HG02870 (cell line): ENCODE data around the gene CCDC77.

Experiments used
- ATAC-seq: cut with Tn5 transposase; IDR thresholded peaks from one replicate; pipeline ENCODE4 v1.9.1; 2021; ENCODE audit warnings: mild to moderate bottlenecking, moderate library complexity; ENCODE audit not compliant: unreplicated experiment

The CCDC77 gene

GRCh38 chr12:452667-453210 lies 51.3 kb downstream of the CCDC77 start:
- no peak for ATAC-seq

DNA sequence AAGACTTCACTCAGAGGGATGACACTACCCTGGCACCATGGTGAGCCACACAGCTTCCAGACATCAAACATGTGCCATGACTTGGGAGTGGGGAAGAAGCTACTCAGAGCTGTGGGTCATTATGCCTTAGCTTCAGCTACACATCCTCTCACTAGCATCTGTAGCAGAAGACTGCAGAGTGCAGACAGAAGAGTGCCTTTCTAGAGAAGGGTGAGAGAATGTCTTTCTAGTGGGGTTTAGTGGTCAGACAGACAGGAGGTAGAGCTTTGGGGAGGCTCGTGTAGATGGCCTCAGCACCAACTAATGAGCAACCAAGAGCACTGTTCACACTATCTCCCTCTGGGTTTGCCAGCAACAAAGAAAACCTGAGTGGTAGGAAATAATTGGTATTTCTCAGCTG lies 53.4 kb downstream of the CCDC77 start:
- ATAC-seq = no peak

- no peak for ATAC-seq
Measured at GRCh38 chr12:455821-456220, 54.4 kb downstream of the CCDC77 start.

DNA sequence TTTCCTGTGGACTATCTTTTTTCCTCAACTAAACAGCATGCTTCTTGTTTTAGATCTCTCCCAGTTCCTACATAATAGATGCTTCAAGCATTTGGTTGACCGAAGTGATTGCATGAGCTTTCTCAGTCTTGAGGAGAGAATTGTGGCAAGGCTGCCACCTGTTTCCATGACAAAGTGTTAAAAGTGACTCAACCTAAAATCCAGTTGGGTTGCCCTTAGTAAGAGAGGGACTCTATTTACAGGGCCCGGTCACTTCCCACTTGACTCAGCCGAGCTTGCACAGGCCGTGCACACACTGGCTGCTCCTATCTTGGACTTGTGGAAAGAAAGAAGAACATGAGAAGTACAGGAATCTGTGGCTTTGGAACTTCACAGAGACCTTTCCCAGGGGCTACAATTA lies 56.2 kb downstream of the CCDC77 start:
- ATAC-seq = no peak

DNA sequence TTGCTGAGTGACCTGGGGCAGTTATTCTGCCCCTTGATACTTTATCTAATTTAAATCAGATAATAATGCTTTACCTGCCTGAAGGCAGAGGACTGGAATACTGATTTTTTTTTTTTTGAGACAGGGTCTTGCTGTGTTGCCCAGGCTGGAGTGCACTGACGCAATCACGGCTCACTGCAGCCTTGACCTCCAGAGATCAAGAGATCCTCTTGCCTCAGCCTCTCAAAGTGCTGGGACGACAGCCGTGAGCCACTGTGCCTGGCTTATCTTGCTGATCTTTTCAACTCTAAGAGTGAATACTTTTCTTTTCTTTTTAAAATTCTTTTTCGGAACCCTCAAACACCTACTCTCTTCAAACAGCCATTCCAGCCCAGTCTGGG lies 57.6 kb downstream of the CCDC77 start:
- ATAC-seq = no peak

DNA sequence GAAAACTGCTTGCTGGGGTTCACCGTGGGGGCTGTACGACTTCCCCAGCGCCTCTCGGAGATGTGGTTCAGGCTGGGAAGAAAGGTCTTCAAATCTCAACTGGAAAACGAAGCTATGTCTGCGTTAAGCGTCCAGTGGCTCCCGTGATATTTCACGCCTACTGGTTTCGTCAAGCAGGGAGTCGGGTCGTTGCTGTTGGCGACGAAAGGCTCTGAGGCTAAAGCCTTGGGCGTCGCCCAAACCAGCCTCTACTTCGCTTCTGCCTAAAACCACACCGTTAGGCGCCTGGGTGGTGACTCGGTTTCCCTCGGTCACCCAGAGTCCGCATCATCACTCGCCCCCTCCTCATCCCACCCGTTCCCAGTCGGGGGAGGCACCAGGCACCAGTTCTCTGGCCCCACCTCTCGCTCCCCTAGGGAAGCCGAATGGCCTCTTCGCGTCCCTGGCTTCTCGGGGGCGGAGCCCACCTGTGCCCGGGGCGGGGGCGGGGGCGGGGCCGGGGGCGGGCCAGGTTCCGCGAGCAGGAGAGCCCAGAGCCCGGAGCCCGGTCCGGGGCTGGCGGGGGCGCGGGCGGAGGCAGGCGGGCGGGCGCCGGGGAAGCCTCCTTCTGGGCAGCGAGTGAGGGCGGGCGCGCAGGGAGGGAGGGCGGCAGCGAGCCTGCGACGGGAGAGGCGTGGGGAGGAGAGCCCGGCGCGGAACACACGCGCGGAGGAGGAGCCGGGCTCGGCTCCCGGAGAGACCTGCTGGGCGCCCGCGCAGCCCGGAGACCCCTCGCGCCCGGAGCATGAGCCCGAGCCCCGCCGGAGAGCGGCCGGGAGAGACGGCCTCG lies 58.2 kb downstream of the CCDC77 start, which contains the start of gene B4GALNT3:
Gene B4GALNT3, plus strand, starts transcription at position 510 of the 829 bp plus-strand sequence. CDS start 438 bp downstream, outside the sequence.
- ATAC-seq = no peak

DNA sequence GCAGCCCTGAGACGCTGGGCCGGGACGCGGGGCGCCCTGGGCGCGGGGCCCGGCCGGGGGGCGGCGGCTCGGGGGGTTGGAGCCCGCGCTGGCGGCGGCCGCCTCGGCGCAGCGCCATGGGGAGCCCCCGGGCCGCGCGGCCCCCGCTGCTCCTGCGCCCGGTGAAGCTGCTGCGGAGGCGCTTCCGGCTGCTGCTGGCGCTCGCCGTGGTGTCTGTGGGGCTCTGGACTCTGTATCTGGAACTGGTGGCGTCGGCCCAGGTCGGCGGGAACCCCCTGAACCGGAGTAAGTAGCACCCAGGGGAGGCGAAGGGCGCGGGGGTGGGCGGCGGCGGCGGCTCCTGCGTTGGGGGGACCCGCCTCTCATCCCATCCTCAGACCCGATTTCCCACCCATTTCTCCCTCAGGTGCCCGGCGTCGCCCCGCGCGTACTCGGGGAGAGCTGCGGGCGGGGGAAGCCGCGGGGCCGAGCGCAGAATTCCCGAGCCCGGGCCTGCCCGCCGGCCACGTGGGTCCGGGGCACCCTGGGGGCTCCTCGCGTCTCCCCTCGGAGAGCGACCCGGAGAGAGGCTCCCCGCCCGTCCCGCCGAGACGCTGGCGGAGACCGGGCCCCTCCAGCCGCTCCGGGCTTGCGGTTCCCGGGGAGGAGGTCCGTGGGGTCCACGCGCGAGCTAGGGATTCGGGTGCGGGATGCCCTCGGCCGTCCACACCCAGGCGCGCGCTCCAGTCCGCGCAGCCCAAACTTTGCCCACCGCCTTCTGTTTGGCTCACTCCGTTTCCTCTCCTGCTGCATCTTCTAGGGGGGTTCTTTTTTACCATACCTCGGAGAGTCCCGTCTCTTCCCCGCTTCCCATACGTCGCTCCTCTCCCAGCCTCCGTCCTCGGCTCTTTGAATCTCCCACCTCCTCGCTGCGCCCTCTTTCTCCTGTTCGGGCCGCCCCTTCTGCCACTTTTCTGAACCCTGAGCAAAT lies 59.1 kb downstream of the CCDC77 start:
- ATAC-seq = no peak

GRCh38 chr12:461425-461824 lies 60.0 kb downstream of the CCDC77 start:
- ATAC-seq = no peak

DNA sequence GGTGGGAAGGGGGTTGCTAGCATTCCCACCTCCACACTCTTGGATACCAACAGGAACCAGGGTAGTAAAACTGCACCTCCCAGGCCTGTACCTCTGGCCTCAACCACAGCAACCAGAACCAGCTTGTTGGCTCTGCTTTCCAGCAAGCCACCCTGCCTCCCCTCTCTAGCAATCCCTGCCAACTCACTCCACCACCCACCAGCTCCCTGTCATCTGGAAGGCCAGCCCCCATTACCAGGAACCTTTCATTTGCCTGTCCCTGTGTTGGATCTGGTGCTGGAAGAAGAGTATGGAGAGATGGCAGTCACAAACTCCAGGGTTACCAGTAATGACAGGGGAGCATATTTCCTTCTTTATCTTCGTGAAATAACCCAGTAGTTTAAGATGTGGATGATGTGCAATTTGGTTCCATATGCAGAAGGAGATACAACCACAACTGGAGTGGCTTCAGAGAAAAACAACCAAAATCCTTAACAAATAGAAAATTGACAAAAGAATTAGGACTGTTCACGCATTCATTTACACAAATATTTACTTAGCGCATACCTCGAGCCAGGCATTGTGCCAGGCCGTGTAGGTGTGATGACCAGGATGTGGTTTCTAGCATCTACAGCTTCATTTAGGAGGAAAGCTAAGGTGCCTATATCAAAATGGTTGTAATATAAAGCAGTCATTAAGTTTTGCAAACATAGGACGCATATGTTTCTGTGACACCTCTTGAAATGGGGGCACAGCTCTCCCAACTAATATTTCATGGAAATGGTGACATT lies 61.7 kb downstream of the CCDC77 start:
- no peak for ATAC-seq

DNA sequence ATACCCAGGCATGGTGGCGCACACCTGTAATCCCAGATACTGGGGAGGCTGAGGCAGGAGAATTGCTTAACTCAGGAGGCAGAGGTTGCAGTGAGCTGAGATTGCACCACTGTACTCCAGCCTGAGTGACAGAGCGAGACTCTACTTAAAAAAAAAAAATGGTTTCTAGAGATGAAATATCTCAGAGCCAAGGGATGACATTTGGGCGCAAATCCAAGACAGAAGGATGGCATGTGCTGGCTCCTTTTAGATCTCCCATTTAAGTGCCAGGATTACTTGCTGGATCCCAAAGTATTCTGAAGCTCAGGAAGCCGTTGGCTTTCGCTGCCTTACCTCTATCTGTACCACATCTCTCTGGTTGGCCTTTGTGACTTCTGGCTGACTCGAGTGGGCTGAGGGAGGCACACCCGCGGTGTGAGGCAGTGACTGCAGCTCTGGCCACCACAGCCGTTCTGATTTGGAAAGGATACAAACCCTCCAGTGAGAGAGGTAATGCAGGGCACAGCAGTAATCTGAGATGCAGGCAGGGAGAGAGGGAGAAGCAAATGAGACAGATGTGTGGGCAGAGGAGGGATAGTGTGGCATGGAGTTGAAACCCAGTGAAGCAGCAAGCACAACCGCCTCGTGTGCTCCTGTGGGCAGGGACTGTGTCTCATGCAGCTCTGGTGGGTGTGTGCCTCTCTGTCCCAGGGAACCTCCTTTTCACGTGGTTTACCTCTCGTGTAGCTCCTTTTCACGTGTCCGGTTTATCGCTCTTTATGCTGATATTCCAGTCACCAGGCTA lies 63.2 kb downstream of the CCDC77 start:
- ATAC-seq = no peak

GRCh38 chr12:466039-466438 lies 64.6 kb downstream of the CCDC77 start:
- no peak for ATAC-seq

DNA sequence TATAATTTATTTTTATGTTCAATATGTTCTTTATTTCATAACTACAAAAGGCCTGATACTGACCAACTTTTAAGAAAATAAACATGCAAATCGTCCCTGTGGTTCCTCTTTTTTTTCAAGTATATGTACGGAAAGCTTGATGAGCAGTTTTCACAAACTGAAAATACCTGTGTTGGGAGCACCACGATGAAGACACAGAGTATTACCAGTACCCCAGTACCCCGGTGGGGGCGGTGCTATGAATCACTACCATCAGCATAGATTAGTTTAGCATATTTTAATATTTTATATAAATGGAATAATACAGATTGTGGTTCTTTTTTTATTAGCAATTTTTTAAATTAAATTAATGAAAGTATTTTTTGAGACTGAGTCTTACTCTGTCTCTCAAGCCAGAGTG lies 65.3 kb downstream of the CCDC77 start:
- ATAC-seq = no peak

GRCh38 chr12:467591-467990 lies 66.1 kb downstream of the CCDC77 start:
- no peak for ATAC-seq

GRCh38 chr12:468671-469389 lies 67.4 kb downstream of the CCDC77 start:
- no peak for ATAC-seq

DNA sequence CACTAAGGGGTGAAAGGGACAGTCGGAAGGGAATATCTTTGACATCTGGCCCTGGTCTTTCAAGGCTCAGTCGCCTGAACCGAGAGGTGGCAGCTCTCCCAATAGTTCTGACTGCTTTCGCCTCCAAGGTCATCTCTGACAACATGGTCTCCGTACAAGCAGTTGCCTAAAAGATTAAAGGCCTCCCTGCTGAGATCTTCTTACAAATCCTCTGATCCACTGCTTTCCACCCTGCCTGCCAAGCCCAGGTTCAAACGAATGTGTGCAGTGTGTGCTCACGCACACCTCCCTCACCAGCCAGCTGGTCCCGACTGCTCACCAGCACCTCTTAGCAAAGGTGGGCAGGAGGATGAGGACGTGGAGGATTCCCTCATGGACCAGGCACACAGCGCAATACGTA lies 68.7 kb downstream of the CCDC77 start:
- ATAC-seq = no peak

DNA sequence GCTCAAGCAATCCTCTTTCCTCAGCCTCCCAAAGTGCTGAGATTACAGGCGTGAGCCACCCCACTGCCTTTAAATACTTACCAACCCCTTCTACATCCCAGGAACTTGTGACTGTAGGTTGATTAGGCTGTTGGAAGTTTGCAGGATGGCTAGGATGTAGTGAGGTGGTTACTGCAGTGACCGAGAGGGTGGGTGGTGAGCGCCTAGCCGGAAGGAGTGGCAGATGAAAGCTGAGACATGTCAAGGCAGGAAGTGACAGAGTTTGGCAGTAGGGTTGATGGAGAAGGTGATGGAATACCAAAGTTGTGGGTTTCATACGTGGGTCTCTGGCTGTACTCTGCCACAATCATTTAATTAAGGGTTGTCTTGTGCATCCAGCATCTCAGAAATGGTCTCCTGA lies 71.8 kb downstream of the CCDC77 start:
- no peak for ATAC-seq

GRCh38 chr12:473863-474577 lies 72.6 kb downstream of the CCDC77 start:
- ATAC-seq = no peak

GRCh38 chr12:475286-475685 lies 73.8 kb downstream of the CCDC77 start:
- ATAC-seq = no peak

GRCh38 chr12:479161-479560 lies 77.7 kb downstream of the CCDC77 start:
- ATAC-seq = no peak
